Endometrial microvascular endothelial cells (primary cell): ENCODE measurements around the gene B3GAT1. TPM values are rescaled to one million over a fixed set of nuclear protein-coding genes. Genes with fewer than 3 reads are reported as not detected.

ENCODE experiments used
- in situ Hi-C: cut with HindIII; loops from 2 replicates; pipeline ENCODE4 v1.10.0; 2017; ENCODE audit warnings: low sequenced_read_pairs, low pct_unique_long_range_greater_than_20kb; ENCODE audit errors: inconsistent ontology term
- total RNA-seq: library from RNA; depleted of rRNA; stranded (reverse); fragments of >200 nt; gene quantifications from one replicate; pipeline ENCODE4 v1.2.3, GENCODE V29; 2015; ENCODE audit errors: inconsistent ontology term

Gene B3GAT1
- total RNA-seq, 1 donor from 2014 or later: not detected

DNA sequence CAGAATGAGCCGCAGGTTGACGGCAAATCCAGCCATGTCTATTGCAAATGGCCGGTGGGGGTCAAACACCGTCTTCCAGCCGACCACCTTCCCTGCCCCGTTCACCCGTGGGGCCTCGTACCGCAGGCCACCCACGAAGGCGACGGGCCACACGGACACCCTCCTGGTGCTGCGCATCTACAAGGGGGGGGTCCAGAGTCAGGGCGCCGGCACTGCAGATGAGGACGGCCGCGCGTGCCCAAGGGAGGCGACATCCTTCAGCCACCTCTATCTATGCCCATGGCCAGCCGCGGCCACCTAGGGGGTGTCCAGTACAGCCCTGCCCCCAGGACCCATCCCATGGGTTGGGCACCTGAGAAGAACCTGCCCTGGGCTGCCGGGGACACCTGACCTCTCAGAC lies 29.2 kb downstream of the B3GAT1 start:
- in situ Hi-C loops: no loop called here

DNA sequence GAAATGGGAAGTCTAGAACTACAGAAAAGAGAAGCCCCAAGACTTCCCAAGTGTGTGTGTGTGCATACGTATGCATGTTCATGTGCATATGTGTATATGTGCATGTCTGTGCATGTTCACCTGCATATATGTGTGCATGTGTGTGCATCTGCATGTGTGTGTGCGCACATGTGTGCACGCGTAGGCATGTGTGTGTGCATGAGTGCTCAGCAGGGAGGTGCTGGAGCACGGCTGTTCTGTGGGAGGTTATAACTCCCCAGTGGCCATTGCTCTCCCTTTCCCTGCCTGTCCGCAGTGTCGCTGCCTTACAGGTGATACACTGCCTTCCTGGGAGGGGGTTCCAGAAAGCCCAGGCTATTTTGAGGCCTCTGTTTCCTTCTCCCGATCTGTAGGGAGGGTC lies 29.8 kb downstream of the B3GAT1 start:
- in situ Hi-C loops: no loop called here

DNA sequence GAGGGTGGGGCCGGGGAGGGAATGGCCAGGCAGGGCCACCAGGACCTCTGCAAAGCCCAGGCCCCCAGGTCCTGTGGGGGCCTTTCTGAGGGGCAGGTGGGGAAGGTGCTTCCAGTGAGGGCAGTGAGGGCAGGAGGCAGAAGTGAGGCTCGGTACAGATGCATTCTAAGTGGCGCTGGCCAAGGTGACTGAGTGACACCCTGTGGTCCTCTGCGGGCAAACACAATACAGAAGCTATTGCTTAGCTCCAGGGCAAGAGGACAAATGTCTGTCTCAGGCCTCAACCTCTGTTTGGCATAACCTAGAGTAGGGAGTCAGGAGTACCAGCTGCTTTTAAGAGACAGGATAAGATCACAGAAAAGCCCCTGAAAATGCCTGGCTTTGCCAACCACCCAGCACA lies 31.3 kb downstream of the B3GAT1 start:
- in situ Hi-C loops: no loop called here

DNA sequence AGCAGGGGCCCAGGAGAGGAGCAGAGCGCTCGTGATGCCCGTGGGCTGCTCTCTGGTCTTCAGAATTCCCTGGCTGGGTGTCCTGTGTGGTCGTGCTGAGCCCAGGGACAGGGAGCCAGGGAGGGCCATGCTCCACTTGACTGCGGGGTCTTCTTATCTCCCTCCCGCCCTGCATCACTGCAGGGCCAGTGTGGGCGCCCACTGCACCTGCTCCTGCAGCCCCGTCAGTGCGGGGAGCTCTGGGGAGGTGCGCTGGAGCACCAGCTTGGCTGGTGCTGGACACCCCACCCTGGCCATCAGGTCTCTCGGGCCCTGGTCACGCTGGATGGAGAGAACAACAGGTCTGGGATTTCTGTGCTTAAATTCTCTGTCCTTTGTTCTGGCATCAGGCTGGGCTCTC lies 31.8 kb downstream of the B3GAT1 start:
- in situ Hi-C loops: no loop called here

DNA sequence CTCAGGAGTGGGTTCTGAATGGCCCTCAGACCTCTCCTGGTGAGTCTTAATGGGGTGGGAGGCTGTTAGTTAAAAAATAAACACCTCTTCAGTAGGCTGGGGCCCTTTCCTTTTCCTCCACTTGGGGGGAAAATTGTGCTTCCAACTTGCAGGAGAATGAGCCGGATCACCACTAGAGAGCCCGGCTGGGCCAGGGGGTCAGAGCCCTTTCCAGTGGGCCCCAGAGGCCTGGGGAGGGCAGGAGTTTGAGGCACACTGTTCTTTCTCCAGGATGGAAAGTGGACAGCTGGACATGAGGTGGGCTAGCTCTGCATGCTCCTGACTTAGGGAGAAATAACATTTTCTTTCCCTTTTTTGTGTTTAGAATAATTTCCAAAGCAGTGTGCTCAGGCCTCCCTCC lies 32.8 kb downstream of the B3GAT1 start:
- in situ Hi-C loops: no loop called here

DNA sequence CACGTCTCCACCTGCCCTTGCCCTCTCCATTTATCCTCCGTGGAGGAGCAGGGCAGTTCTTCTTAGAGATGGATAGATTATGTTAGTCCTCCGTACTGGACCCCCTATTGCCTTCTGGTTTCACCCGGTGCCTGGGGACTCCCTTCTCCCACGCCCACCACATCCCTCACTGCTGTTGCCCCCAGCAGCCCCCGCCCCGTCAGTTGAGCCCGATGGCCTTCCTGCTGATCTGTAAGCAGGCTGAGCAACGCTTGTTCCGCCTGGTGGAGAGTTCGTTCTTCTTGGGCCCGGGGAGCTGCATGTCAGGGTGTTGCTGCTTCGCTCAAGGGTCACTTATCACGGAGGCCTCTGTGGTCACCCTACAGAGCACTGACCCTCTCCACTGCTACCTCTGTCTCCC lies 34.2 kb downstream of the B3GAT1 start:
- in situ Hi-C loops: no loop called here

DNA sequence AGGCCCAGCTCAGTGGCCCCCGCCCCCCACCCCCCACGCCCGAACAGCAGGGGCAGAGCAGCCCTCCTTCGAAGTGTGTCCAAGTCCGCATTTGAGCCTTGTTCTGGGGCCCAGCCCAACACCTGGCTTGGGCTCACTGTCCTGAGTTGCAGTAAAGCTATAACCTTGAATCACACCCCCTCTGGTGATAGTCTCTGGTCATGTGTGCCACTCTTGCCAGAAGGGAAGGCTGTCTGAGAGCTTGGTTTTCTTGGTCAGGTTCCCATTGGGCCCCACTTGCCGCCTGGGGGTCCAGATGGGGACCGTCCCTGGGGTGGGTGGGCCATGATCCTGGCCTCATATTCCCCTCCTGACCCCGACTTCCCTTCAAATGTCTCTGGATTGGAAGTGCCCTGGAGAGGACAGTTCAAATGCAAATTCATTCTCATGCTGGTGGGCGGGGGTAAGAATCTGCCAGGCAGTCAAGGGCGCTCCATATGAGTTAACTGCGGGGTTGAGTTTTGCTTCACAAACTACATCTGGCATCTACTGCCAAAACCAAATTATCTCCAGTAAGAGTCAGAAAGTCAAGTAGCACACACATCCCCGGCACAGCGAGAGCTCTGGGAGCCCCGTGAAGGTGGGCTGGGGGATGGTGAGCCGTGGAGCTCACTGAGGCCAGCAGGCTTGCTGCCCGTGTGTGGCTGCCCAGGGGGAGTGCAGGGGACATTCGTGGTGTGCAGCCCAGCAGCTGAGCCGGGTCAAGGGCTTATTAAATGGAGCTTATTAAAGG lies 35.7 kb downstream of the B3GAT1 start:
- in situ Hi-C loops: no loop called here

DNA sequence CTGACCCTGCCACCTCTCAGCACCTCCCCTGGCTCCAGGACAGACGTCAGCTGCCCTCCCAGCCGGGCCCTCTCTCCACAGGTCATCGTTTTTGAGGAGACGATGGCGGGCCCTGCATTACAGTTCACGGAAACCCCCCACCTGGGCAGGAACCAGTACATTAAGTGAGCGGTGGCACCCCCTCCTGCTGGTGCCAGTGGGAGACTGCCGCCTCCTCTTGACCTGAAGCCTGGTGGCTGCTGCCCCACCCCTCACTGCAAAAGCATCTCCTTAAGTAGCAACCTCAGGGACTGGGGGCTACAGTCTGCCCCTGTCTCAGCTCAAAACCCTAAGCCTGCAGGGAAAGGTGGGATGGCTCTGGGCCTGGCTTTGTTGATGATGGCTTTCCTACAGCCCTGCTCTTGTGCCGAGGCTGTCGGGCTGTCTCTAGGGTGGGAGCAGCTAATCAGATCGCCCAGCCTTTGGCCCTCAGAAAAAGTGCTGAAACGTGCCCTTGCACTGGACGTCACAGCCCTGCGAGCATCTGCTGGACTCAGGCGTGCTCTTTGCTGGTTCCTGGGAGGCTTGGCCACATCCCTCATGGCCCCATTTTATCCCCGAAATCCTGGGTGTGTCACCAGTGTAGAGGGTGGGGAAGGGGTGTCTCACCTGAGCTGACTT lies 37.0 kb downstream of the B3GAT1 start:
- in situ Hi-C loops: no loop called here

DNA sequence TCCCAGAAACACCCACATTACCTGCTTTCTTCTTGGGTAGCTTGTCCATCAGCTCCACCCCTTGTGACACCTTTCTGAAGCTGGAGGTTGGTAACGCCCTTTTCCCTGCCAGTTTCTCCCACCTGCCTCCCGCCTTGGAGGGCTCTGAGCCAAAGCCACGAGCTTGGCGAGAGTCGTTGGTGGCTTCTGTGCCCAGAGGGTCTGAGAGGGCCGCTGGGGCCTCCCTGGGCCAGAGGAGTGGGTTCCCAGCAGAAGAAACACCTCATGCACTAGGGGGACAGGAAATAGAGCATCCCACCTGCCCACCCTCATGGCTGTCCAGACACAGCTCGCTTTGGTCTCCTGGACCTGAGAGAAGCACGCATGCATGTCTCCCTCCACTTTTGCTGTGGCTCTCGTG lies 37.9 kb downstream of the B3GAT1 start:
- in situ Hi-C loops: no loop called here

DNA sequence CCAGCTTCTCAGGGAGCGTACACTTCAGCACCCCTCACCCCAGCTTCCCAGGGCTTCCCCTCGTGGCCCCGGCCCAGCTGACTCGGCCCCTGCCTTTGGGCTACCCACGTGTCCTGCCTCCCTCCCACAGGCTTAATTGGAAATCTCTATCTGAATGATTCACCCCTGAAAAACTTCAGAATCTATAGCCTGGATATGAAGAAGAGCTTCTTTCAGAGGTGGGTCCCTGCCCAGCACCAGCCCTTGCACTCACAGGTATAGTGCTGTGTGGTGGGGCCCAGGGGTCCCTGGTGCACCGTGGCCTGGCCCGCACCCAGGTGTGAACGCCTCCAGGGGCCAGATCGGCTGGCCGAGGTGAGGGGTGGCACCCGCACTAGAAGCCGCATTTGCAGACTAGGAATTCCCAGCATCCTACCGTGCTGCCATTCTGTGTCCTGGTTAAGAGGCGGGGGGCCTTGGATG lies 38.4 kb downstream of the B3GAT1 start:
- in situ Hi-C loops: no loop called here

DNA sequence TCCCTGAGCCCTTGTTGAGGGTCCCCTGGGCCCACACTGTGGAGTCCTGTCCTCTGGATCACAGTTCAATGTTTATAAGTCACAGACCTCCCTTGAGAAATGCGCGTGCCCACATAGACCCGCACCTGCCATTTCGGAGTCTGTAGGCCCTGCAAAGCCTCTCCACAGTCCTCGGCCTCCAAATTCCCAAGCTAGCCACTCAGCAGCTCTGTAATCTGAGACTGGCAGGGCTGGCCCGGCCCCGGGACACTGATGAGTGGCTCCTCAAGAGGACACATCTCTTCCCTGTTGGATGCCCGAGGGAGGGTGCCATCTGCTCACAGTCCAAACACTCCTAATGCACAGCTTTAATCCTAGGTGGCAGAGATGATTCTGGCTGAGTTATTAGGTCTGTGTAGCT lies 39.1 kb downstream of the B3GAT1 start:
- in situ Hi-C loops: no loop called here

DNA sequence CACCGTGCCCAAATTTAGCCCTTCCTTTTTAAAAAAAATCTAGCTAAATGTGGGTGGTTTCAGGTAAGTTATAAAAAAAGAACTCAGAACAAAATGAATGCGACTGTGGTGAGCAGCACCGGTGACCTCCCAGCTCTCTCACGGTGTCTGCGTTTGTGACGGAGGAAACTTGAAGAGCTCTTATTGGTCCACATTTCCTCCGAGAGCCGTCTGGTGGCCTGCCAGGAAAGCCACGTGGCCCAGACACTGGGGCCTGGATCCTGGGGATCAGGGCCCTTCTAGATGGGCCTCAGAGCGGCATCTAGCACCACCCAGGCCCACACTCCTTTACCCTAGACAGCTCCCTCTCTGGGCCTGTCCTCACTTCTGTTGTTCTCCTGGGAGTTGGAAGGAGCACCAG lies 39.5 kb downstream of the B3GAT1 start:
- in situ Hi-C loops: no loop called here

DNA sequence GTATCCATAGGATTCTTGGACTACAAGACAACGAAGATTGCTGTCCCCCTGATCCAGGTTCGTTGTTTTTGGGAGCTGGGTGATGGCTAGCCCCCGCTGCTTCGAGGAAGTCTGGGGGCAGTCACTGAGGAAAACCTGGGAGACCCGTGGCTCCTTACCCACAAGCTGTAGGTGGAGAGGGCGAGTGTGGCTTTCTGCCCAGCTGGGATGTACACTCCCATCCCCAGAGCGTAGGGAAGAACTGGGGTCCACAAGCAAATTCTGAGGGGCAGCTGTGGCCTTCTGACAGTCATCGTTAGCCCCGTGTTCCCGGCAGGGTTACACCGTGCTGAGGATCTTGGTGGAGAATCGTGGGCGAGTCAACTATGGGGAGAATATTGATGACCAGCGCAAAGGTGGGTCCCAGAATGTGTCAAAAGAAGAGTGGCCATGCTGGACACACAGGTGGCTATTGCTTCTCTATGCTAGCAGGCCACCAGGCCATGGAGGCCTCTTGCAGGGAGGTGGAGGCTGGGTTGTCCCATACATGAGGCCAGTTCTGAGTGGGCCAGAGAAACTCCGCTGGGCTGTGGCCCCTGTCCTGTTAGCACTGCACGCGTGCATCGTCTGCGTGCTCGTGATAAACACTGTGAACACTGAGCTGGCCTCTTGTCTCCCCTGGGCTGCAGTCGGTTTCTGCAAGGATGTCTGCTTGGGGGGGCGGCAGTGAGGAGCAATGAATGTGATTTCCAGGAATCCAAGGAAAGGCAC lies 40.4 kb downstream of the B3GAT1 start:
- in situ Hi-C loops: no loop called here

DNA sequence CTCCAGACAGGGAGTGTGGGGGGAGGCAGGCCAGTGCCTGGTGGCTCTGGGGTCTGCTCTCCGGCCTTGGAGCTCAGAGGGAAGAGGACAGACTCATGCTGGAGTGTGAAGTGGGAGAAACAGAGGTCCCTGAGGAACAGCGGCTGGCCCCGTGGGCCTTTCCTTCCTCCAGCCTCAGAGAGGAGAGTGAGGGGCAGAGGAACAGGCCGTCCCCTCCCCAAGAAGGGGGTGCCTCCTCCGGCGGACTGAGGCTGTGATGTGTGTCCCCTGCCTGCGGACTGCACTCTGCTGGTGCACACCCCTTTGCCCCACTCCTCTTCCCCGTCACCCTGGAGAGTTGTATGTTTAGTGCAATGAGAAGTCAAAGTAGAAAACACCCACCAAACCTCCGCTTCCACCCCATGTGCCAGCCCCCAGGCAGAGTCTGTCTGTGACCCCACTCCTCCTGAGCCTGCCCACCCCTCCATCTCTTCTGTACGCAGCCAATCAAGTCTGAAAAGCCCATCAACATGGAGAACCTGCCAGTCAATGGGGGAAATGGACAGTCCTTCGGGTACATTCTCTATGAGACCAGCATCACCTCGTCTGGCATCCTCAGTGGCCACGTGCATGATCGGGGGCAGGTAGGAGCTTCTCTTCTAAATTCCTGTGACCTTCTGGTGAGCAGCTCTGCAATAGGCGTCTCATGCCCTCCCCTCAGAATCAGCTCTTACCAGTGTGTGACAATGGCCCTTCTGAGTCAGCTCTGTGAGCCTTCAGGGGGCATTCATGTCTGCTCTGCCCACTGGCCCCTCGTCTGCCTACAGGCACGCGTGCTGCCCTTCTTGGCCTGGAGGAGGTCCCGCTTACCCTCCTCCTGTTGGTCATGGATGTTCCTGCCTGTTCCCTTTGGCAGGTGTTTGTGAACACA lies 41.3 kb downstream of the B3GAT1 start:
- in situ Hi-C loops: no loop called here

DNA sequence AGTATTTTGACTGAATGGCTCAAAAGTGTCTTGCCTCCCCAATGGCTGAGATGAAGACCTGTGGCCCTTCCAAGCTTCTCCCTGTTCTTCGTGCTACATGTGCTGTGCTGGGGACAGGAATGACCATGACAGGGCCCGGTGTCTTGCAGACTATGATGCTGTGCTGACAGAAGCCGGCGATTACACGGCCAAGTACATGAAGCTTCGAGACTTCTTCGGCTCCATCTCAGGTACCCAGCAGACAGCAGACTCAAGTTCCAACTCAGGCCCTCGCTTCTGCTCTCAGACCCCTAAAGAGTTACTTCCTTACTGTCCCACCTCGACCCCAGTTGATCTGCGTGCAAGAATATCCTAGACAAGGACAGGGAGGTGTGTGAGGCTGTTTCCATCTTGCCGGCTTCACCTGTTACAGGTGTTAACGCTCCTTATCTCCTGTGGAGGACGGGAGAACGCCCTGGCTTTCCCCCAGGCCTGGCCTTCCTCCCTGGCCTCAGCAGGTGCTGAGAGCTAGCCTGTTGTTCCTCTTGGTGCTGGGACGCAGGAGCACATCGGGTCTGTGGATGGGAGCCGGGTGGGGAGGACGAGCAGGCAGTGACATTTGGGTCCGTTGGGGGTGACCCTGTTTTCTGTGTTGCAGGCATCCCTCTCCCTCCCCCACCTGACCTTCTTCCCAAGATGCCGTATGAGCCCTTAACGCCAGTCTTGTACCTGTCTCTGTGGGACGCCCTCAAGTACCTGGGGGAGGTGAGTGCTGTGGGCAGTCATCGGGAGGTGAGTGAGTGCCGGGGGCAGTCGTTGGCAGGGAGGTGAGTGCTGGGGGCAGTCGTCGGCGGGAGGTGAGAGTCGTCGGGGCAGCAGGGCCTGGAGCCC lies 42.2 kb downstream of the B3GAT1 start:
- in situ Hi-C loops: no loop called here

DNA sequence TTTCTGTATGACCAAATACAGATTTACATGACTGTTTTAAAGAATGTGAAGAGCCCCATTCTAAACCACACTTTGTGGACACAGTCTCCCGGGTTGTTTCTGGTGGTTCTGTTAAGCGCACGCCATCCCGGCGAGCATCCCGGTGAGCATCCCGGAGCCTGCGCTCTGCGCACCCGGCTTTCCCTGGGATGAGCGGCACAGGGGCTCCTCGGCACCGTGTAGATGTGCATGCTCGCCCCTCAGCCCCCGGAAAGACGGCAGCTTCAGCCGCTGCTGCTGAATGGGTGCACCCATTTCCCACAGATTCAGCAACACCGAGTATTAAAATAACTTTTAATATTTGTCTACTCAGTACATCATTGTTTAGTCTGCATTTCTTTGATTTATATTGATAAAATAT lies 44.3 kb downstream of the B3GAT1 start:
- in situ Hi-C loops: no loop called here

DNA sequence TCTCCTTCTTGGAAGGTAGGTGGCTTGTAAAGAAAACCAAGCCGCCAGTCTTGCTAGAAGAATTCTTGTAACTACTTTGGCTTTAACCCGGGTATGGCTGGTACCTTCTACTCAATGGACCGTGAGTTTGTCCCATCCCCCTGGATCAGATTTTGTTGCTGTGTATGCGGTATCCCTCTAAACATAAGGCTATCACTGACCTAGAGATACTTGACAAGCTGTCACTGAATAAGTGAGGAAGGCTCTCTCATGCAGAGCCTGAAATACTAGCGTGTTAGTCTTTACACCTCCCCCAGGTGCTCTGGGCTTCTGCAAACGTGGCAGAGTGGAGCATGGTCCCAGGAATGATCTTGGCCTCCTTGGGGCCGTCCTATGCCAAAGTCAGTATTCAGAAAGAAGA lies 45.8 kb downstream of the B3GAT1 start:
- in situ Hi-C loops: no loop called here
